Gastrocnemius medialis (tissue), 4 donors: ENCODE results near the gene DSCAML1. TPM values are rescaled to one million over a fixed set of nuclear protein-coding genes. Genes with fewer than 3 reads are reported as not detected.

ENCODE experiments used
- ATAC-seq, 2 donors: fragments of 150-250 bp; one replicate each; pipeline ENCODE4 v1.9.1; 2016
- DNase-seq, 2 donors: peaks; one replicate each; pipeline ENCODE4 v3.0.0-alpha.2; 2019
- H3K27ac ChIP-seq, 4 donors: fragments of 200-600 bp; sonication (generic); 1 replicate in 1 of 4; 2 replicates in 3 of 4; pipeline ENCODE4 v1.5.1; 2016 to 2018; ENCODE audit warnings: mild to moderate bottlenecking in 2 of 4, moderate library complexity in 1 of 4
- H3K27me3 ChIP-seq, 3 donors: fragments of 200-600 bp; sonication (generic) in 2 of 3; 1 replicate in 1 of 3; 2 replicates in 2 of 3; pipeline versions ENCODE4 v1.5.1 to v1.6.0; 2016 to 2019; ENCODE audit warnings: mild to moderate bottlenecking in 1 of 3, moderate library complexity in 1 of 3
- H3K36me3 ChIP-seq, 2 donors: fragments of 200-600 bp; sonication (generic) in 1 of 2; one replicate each; pipeline ENCODE4 v1.5.1; 2017 to 2018
- H3K4me1 ChIP-seq, 2 donors: fragments of 200-600 bp; sonication (generic) in 1 of 2; one replicate each; pipeline ENCODE4 v1.5.1; 2016 to 2017; ENCODE audit warnings: mild to moderate bottlenecking in 2 of 2
- H3K4me3 ChIP-seq, 4 donors: fragments of 200-600 bp; sonication (generic) in 3 of 4; 1 replicate in 1 of 4; 2 replicates in 3 of 4; pipeline ENCODE4 v1.5.1; 2016 to 2019; ENCODE audit warnings: mild to moderate bottlenecking in 2 of 4
- H3K9me3 ChIP-seq, 3 donors: fragments of 200-600 bp; sonication (generic) in 2 of 3; 1 replicate in 1 of 3; 2 replicates in 2 of 3; pipeline ENCODE4 v1.5.1; 2016 to 2019
- CTCF ChIP-seq, 5 experiments: fragments of 450-650 bp in 3 of 5; fragments of 200-600 bp in 2 of 5; sonication (generic) in 2 of 5; IDR thresholded peaks in 4 of 5; conservative IDR thresholded peaks in 1 of 5; 1 replicate in 4 of 5; 2 replicates in 1 of 5; pipeline ENCODE4 v1.5.1; 2016 to 2019; ENCODE audit warnings: antibody characterized with exemption in 5 of 5, mild to moderate bottlenecking in 3 of 5, moderate library complexity in 3 of 5
- POLR2A ChIP-seq, 2 donors: fragments of 450-650 bp; IDR thresholded peaks; one replicate each; pipeline ENCODE4 v1.6.1; 2017; ENCODE audit warnings: antibody characterized with exemption in 2 of 2, mild to moderate bottlenecking in 2 of 2, moderate library complexity in 2 of 2
- in situ Hi-C, 4 donors: fragments of 200-750 bp; cut with MboI; loops; one replicate each; pipeline versions ENCODE4 v1.15.0 to v1.8.0; 2017; ENCODE audit warnings: low sequenced_read_pairs in 4 of 4
- intact Hi-C: fragments of 100-400 bp; cut with DNase I; formaldehyde crosslinking; loops from one replicate; pipeline ENCODE4 v1.15.1; 2023; ENCODE audit warnings: low total_unique reads
- total RNA-seq, 4 donors: library from RNA; depleted of rRNA; stranded (reverse); fragments of >200 nt; gene quantifications; one replicate each; pipeline versions ENCODE4 v1.1.0 to v1.2.3, GENCODE V29; 2016

DSCAML1 gene
- total RNA-seq, 4 donors from 2014 or later = 0.05 to 0.15 (median 0.07) TPM

- Histone ChIP-seq H3K9me3 (no peaks in the 10 kb centered on the region), H3K27ac (no peak overlapping the region), H3K4me1 (no peaks in the 10 kb centered on the region), H3K27me3 (peaks cover 0 to 7% (median 2%) of the 10 kb centered on the region in 3 donors), H3K4me3 (no peak overlapping the region), H3K36me3 (no peaks in the 10 kb centered on the region)
- DNase-seq = no peak
- in situ Hi-C loops (no loop called here), intact Hi-C loops (no loop called here)
- no peak for ATAC-seq
- TF ChIP-seq POLR2A (IDR thresholded peaks at IDR 0.05) (no peak), CTCF (IDR thresholded peaks at IDR 0.05 in 4 of 5, conservative IDR thresholded peaks at IDR 0.05 in 1 of 5) (no peak)
Observed at GRCh38 chr11:117618302-117618981, 178.6 kb downstream of the DSCAML1 start.

GRCh38 chr11:117616979-117617378 lies 180.0 kb downstream of the DSCAML1 start:
- no peaks in the 10 kb centered on the region for H3K36me3 ChIP-seq
- TF ChIP-seq POLR2A (IDR thresholded peaks at IDR 0.05) = no peak
- no peak for TF ChIP-seq CTCF (IDR thresholded peaks at IDR 0.05 in 4 of 5, conservative IDR thresholded peaks at IDR 0.05 in 1 of 5)
- DNase-seq = no peak
- H3K27ac ChIP-seq = no peak overlapping the region
- intact Hi-C loops (no loop called here), in situ Hi-C loops (no loop called here)
- no peak for ATAC-seq
- H3K9me3 ChIP-seq = no peaks in the 10 kb centered on the region
- peaks cover 0 to 12% (median 2%) of the 10 kb centered on the region in 3 donors for H3K27me3 ChIP-seq
- no peak overlapping the region for H3K4me3 ChIP-seq
- no peaks in the 10 kb centered on the region for H3K4me1 ChIP-seq

- DNase-seq = no peak
- ATAC-seq = no peak
- TF ChIP-seq CTCF (IDR thresholded peaks at IDR 0.05 in 4 of 5, conservative IDR thresholded peaks at IDR 0.05 in 1 of 5) (no peak), POLR2A (IDR thresholded peaks at IDR 0.05) (no peak)
- intact Hi-C loops (no loop called here), in situ Hi-C loops (no loop called here)
- no peak overlapping the region for H3K27ac ChIP-seq
- H3K27me3 ChIP-seq = peaks cover 0 to 12% (median 2%) of the 10 kb centered on the region in 3 donors
- no peaks in the 10 kb centered on the region for H3K9me3 ChIP-seq
- H3K4me1 ChIP-seq = no peaks in the 10 kb centered on the region
- no peaks in the 10 kb centered on the region for H3K36me3 ChIP-seq
- no peak overlapping the region for H3K4me3 ChIP-seq
Observed at GRCh38 chr11:117614728-117615127, 182.3 kb downstream of the DSCAML1 start.

- H3K27me3 ChIP-seq = peaks cover 0 to 12% (median 2%) of the 10 kb centered on the region in 3 donors
- TF ChIP-seq CTCF (IDR thresholded peaks at IDR 0.05 in 4 of 5, conservative IDR thresholded peaks at IDR 0.05 in 1 of 5) = no peak
- no peak for TF ChIP-seq POLR2A (IDR thresholded peaks at IDR 0.05)
- H3K27ac ChIP-seq = no peak overlapping the region
- no peaks in the 10 kb centered on the region for H3K4me1 ChIP-seq
- no peaks in the 10 kb centered on the region for H3K9me3 ChIP-seq
- H3K36me3 ChIP-seq = no peaks in the 10 kb centered on the region
- ATAC-seq = no peak
- no peak overlapping the region for H3K4me3 ChIP-seq
- in situ Hi-C loops = no loop called here
- no peak for DNase-seq
- intact Hi-C loops = no loop called here
Observed at GRCh38 chr11:117613521-117613920, 183.5 kb downstream of the DSCAML1 start.

GRCh38 chr11:117612177-117612576 lies 184.8 kb downstream of the DSCAML1 start:
- Histone ChIP-seq H3K27ac (no peak overlapping the region), H3K4me3 (no peak overlapping the region), H3K4me1 (no peaks in the 10 kb centered on the region), H3K27me3 (peaks cover 0 to 12% (median 2%) of the 10 kb centered on the region in 3 donors), H3K36me3 (no peaks in the 10 kb centered on the region), H3K9me3 (no peaks in the 10 kb centered on the region)
- TF ChIP-seq CTCF (IDR thresholded peaks at IDR 0.05 in 4 of 5, conservative IDR thresholded peaks at IDR 0.05 in 1 of 5) (no peak), POLR2A (IDR thresholded peaks at IDR 0.05) (no peak)
- DNase-seq = no peak
- ATAC-seq = no peak
- intact Hi-C loops (no loop called here), in situ Hi-C loops (no loop called here)
